ENCODE results near the gene ZNF439. TPM values are rescaled to one million over a fixed set of nuclear protein-coding genes. Genes with fewer than 3 reads are reported as not detected.

Gene ZNF439
- polyA plus RNA-seq, 3 donors: 16.9 to 29.9 (median 25.6) TPM

Other genes starting within 250 kb of the ZNF439 start
- gene ZNF823, start 109.8 kb upstream of the ZNF439 start, polyA plus RNA-seq (ENCODE audit: insufficient read length in 3 of 3): 10 to 100 TPM; 10.9 to 11.8 (median 11.0) TPM
- gene ZNF441, start 81.7 kb upstream of the ZNF439 start, polyA plus RNA-seq (ENCODE audit: insufficient read length in 3 of 3): 10 to 100 TPM; 14.2 to 16.9 (median 14.8) TPM
- 1 to 10 TPM; 2.9 to 5.6 (median 5.1) TPM for gene ZNF491, start 50.2 kb upstream of the ZNF439 start, polyA plus RNA-seq (ENCODE audit: insufficient read length in 3 of 3)
- 10 to 100 TPM; 11.6 to 25.8 (median 20.8) TPM for gene ZNF440, start 34.5 kb upstream of the ZNF439 start, polyA plus RNA-seq (ENCODE audit: insufficient read length in 3 of 3)
- 10 to 100 TPM; 14.0 to 29.8 (median 24.9) TPM for gene ZNF69, start 39.1 kb downstream of the ZNF439 start, polyA plus RNA-seq (ENCODE audit: insufficient read length in 3 of 3)
- 10 to 100 TPM; 13.1 to 26.0 (median 21.1) TPM for gene ZNF700, start 76.4 kb downstream of the ZNF439 start, polyA plus RNA-seq (ENCODE audit: insufficient read length in 3 of 3)
- gene ZNF763, start 116.3 kb downstream of the ZNF439 start, polyA plus RNA-seq (ENCODE audit: insufficient read length in 3 of 3): 10 to 100 TPM in 2 of 3 donors, 1 to 10 TPM in 1; 6.4 to 11.2 (median 10.8) TPM
- 10 to 100 TPM; 14.2 to 24.8 (median 17.7) TPM for gene ZNF433, start 187.0 kb downstream of the ZNF439 start, polyA plus RNA-seq (ENCODE audit: insufficient read length in 3 of 3)
- gene ZNF878, start 204.2 kb downstream of the ZNF439 start, polyA plus RNA-seq (ENCODE audit: insufficient read length in 3 of 3): 1 to 10 TPM; 1.1 to 3.1 (median 2.4) TPM
- gene ZNF844, start 216.0 kb downstream of the ZNF439 start, polyA plus RNA-seq (ENCODE audit: insufficient read length in 3 of 3): 10 to 100 TPM; 25.1 to 32.8 (median 26.5) TPM